Spleen (tissue), 7 donors: Measurements from ENCODE around the gene ICAM2.

Source experiments
- POLR2A ChIP-seq, 3 donors: fragments of 450-650 bp; IDR thresholded peaks; one replicate each; pipeline ENCODE4 v1.5.1; 2017; ENCODE audit warnings: antibody characterized with exemption in 3 of 3, mild to moderate bottlenecking in 1 of 3
- TF ChIP-seq, protein P1 (sequence below), 11 experiments: fragments of 200-600 bp in 7 of 11; fragments of 450-650 bp in 4 of 11; sonication (generic) in 4 of 11; IDR thresholded peaks in 8 of 11; conservative IDR thresholded peaks in 3 of 11; 1 replicate in 7 of 11; 2 replicates in 4 of 11; pipeline versions ENCODE4 v1.4.0 to v1.8.0; 2016 to 2021; ENCODE audit warnings: antibody characterized with exemption in 11 of 11, inconsistent platforms in 4 of 11, mild to moderate bottlenecking in 1 of 11
- donor health status: DM: no; HTN: no; CAD: no; lungs with moderate emphysema.
- donor health status: DM: no; HTN: no; CAD: no.
- donor health status: DM: no; HTN: no; CAD: no.

DNA sequence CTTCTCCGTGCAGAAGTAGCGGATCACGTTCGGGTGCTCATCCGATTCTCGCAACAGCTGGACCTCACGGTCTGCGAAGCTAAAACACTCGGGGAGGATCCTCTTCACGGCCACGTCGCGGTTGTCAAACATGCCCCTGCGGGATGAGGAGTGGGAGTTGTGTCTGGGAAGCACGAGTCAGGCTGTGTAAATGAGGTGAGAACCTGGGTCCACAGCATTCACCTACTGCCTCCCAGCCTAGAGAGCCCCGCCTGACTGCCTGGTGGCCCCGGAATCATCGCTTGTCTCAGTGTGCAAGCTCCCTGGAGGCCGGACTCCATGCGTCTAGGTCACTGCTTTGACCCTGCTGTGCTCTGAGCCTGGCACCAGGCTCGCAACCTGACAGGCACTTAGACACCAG, 33.9 kb upstream of the ICAM2 start:
- TF ChIP-seq, protein P1, sequence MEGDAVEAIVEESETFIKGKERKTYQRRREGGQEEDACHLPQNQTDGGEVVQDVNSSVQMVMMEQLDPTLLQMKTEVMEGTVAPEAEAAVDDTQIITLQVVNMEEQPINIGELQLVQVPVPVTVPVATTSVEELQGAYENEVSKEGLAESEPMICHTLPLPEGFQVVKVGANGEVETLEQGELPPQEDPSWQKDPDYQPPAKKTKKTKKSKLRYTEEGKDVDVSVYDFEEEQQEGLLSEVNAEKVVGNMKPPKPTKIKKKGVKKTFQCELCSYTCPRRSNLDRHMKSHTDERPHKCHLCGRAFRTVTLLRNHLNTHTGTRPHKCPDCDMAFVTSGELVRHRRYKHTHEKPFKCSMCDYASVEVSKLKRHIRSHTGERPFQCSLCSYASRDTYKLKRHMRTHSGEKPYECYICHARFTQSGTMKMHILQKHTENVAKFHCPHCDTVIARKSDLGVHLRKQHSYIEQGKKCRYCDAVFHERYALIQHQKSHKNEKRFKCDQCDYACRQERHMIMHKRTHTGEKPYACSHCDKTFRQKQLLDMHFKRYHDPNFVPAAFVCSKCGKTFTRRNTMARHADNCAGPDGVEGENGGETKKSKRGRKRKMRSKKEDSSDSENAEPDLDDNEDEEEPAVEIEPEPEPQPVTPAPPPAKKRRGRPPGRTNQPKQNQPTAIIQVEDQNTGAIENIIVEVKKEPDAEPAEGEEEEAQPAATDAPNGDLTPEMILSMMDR (IDR thresholded peaks at IDR 0.05 in 8 of 11, conservative IDR thresholded peaks at IDR 0.05 in 3 of 11) = no peak
- TF ChIP-seq POLR2A (IDR thresholded peaks at IDR 0.05) = no peak
